Smooth muscle cell (in vitro differentiated cells): ENCODE measurements around the gene IL12RB1. TPM values are rescaled to one million over a fixed set of nuclear protein-coding genes. Genes with fewer than 3 reads are reported as not detected.

ENCODE experiments used
- DNase-seq: peaks from one replicate; lab custom pipeline; 2025; ENCODE audit not compliant: unreplicated experiment; lab: John Stamatoyannopoulos, UW
- H2AFZ ChIP-seq: fragments of 200-600 bp; sonication (generic); 2 replicates; pipeline ENCODE4 v1.6.0; 2016; ENCODE audit warnings: antibody characterized with exemption, low read depth, mild to moderate bottlenecking
- H3F3A ChIP-seq: fragments of 200-600 bp; sonication (generic); 2 replicates; pipeline ENCODE4 v1.6.0; 2017; ENCODE audit warnings: antibody characterized with exemption, low read depth
- H3K27ac ChIP-seq: fragments of 200-600 bp; sonication (generic); 2 replicates; pipeline ENCODE4 v1.5.1; 2016; ENCODE audit warnings: low read depth, mild to moderate bottlenecking
- H3K27me3 ChIP-seq: fragments of 200-600 bp; sonication (generic); 2 replicates; pipeline ENCODE4 v1.6.1; 2016; ENCODE audit warnings: low read depth, mild to moderate bottlenecking
- H3K36me3 ChIP-seq: fragments of 200-600 bp; sonication (generic); 2 replicates; pipeline ENCODE4 v1.5.1; 2016; ENCODE audit warnings: low read depth
- H3K4me1 ChIP-seq: fragments of 200-600 bp; sonication (generic); 2 replicates; pipeline ENCODE4 v1.5.1; 2016; ENCODE audit warnings: low read depth
- H3K4me2 ChIP-seq: fragments of 200-600 bp; sonication (generic); 2 replicates; pipeline ENCODE4 v1.6.0; 2016; ENCODE audit warnings: mild to moderate bottlenecking
- H3K4me3 ChIP-seq: fragments of 200-600 bp; sonication (generic); 2 replicates; pipeline ENCODE4 v1.5.1; 2016; ENCODE audit warnings: mild to moderate bottlenecking
- H3K79me2 ChIP-seq: fragments of 200-600 bp; sonication (generic); 2 replicates; pipeline ENCODE4 v1.6.0; 2016; ENCODE audit warnings: low read depth, mild to moderate bottlenecking
- H3K9ac ChIP-seq: fragments of 200-600 bp; sonication (generic); 2 replicates; pipeline ENCODE4 v1.6.0; 2016; ENCODE audit warnings: low read depth
- H3K9me3 ChIP-seq: fragments of 200-600 bp; sonication (generic); replicated peaks from 2 replicates; pipeline ENCODE4 v1.5.1; 2016; ENCODE audit warnings: low read depth
- H4K20me1 ChIP-seq: fragments of 200-600 bp; sonication (generic); 2 replicates; pipeline ENCODE4 v1.6.0; 2016; ENCODE audit warnings: low read depth
- CTCF ChIP-seq: fragments of 200-600 bp; sonication (generic); IDR thresholded peaks from 2 replicates; pipeline ENCODE4 v1.5.1; 2017; ENCODE audit warnings: borderline replicate concordance, mild to moderate bottlenecking, antibody characterized with exemption; ENCODE audit not compliant: insufficient read depth, poor library complexity, severe bottlenecking
- WGBS: methylation state at CpG from one replicate; pipeline ENCODE4 v1.1.7; 2016; ENCODE audit warnings: low lambda C conversion rate; 5-methylcytosine and 5-hydroxymethylcytosine counted together
- polyA plus RNA-seq: library from polyadenylated mRNA; unstranded; fragments of >200 nt; fragmentation: Nextera tagmentation; extraction: Ambion mirVana; gene quantifications from 2 replicates; pipeline ENCODE4 v1.2.1, GENCODE V29; 2016
- total RNA-seq: library from RNA; depleted of rRNA; stranded (reverse); fragments of >200 nt; gene quantifications from 2 replicates; pipeline ENCODE4 v1.2.3, GENCODE V29; 2014

The IL12RB1 gene
- total and polyA plus RNA-seq, 2 experiments from 2014 or later: not detected

GRCh38 chr19:18029617-18030338 is 57.0 kb downstream of the IL12RB1 start:
- no peaks in the 10 kb centered on the region for H3K79me2 ChIP-seq
- H3K4me1 ChIP-seq: no peaks in the 10 kb centered on the region
- 57% methylated on average over 8 of the region's 8 CpGs for WGBS
- no peaks in the 10 kb centered on the region for H3K9me3 ChIP-seq
- TF ChIP-seq CTCF: no peak
- no peak overlapping the region for H2AFZ ChIP-seq
- H3K27me3 ChIP-seq: no peaks in the 10 kb centered on the region
- H3K4me3 ChIP-seq: no peak overlapping the region
- no peaks in the 10 kb centered on the region for H3K36me3 ChIP-seq
- H4K20me1 ChIP-seq: no peaks in the 10 kb centered on the region
- H3K27ac ChIP-seq: no peak overlapping the region
- H3K9ac ChIP-seq: no peak overlapping the region
- H3K4me2 ChIP-seq: no peak overlapping the region
- DNase-seq: no peak
- H3F3A ChIP-seq: peaks cover 5% of the 10 kb centered on the region

- Histone ChIP-seq H3K4me1 (no peaks in the 10 kb centered on the region), H3K9ac (no peak overlapping the region), H3K79me2 (no peaks in the 10 kb centered on the region), H3K4me2 (no peak overlapping the region), H4K20me1 (no peaks in the 10 kb centered on the region), H3K27me3 (no peaks in the 10 kb centered on the region), H3K36me3 (no peaks in the 10 kb centered on the region), H3K27ac (no peak overlapping the region), H2AFZ (no peak overlapping the region), H3K4me3 (no peak overlapping the region), H3K9me3 (no peaks in the 10 kb centered on the region), H3F3A (peaks cover 5% of the 10 kb centered on the region)
- no peak for TF ChIP-seq CTCF
- 93% methylated on average over 4 of the region's 4 CpGs for WGBS
- no peak for DNase-seq
Measured at GRCh38 chr19:18027151-18027550, 59.6 kb downstream of the IL12RB1 start.

- H3K4me3 ChIP-seq: no peak overlapping the region
- no peak overlapping the region for H3K4me2 ChIP-seq
- no peaks in the 10 kb centered on the region for H3K4me1 ChIP-seq
- H3F3A ChIP-seq: peaks cover 5% of the 10 kb centered on the region
- H2AFZ ChIP-seq: no peak overlapping the region
- no peaks in the 10 kb centered on the region for H3K27me3 ChIP-seq
- H4K20me1 ChIP-seq: no peaks in the 10 kb centered on the region
- no peak overlapping the region for H3K27ac ChIP-seq
- DNase-seq: no peak
- TF ChIP-seq CTCF: no peak
- H3K9me3 ChIP-seq: no peaks in the 10 kb centered on the region
- H3K79me2 ChIP-seq: no peaks in the 10 kb centered on the region
- no peaks in the 10 kb centered on the region for H3K36me3 ChIP-seq
- H3K9ac ChIP-seq: no peak overlapping the region
- 83% methylated on average over 23 of the region's 23 CpGs for WGBS
Measured at GRCh38 chr19:18023622-18024251, 63.0 kb downstream of the IL12RB1 start.
